GM19099 (cell line): ENCODE results near the gene SLC38A2.

Experiments
- POLR2A ChIP-seq: IDR thresholded peaks from 3 replicates; pipeline ENCODE4 v1.6.1; 2011; ENCODE audit warnings: low read depth; ENCODE audit not compliant: insufficient read length; ENCODE audit errors: extremely low read depth

SLC38A2 gene

GRCh38 chr12:46371718-46372543 is 642 bp downstream of the SLC38A2 start:
- TF ChIP-seq POLR2A: no peak

GRCh38 chr12:46370792-46371717 is 1.5 kb downstream of the SLC38A2 start:
- peak; percentile 62 for TF ChIP-seq POLR2A

- TF ChIP-seq POLR2A: no peak
Observed at GRCh38 chr12:46370380-46370734, 2.2 kb downstream of the SLC38A2 start.

GRCh38 chr12:46369474-46370379 is 2.8 kb downstream of the SLC38A2 start:
- TF ChIP-seq POLR2A: no peak

GRCh38 chr12:46369095-46369473 is 3.5 kb downstream of the SLC38A2 start:
- no peak for TF ChIP-seq POLR2A

GRCh38 chr12:46368684-46369083 is 3.9 kb downstream of the SLC38A2 start:
- TF ChIP-seq POLR2A: no peak

- TF ChIP-seq POLR2A: no peak
Observed at GRCh38 chr12:46368138-46368537, 4.4 kb downstream of the SLC38A2 start.

GRCh38 chr12:46367351-46368029 is 5.1 kb downstream of the SLC38A2 start:
- TF ChIP-seq POLR2A: no peak

GRCh38 chr12:46366771-46367170 is 5.8 kb downstream of the SLC38A2 start:
- TF ChIP-seq POLR2A: no peak

GRCh38 chr12:46365951-46366379 is 6.6 kb downstream of the SLC38A2 start:
- no peak for TF ChIP-seq POLR2A

GRCh38 chr12:46364777-46365580 is 7.6 kb downstream of the SLC38A2 start:
- TF ChIP-seq POLR2A: no peak

GRCh38 chr12:46364300-46364696 is 8.3 kb downstream of the SLC38A2 start:
- TF ChIP-seq POLR2A: no peak

- no peak for TF ChIP-seq POLR2A
Observed at GRCh38 chr12:46363582-46364299, 8.8 kb downstream of the SLC38A2 start.
